GM18505 (cell line): Measurements from ENCODE around the gene MRGPRX2.

Experiments used
- ATAC-seq: cut with Tn5 transposase; IDR thresholded peaks from one replicate; pipeline ENCODE4 v1.9.1; 2021; ENCODE audit not compliant: unreplicated experiment
- POLR2A ChIP-seq: IDR thresholded peaks from 4 replicates; pipeline ENCODE4 v1.6.1; 2011; ENCODE audit warnings: borderline replicate concordance; ENCODE audit not compliant: insufficient read depth, insufficient read length; ENCODE audit errors: extremely low read depth

The MRGPRX2 gene

GRCh38 chr11:19087658-19088057, 27.1 kb upstream of the MRGPRX2 start:
- no peak for ATAC-seq
- TF ChIP-seq POLR2A, result no peak

GRCh38 chr11:19084661-19085315, 24.3 kb upstream of the MRGPRX2 start:
- no peak for TF ChIP-seq POLR2A
- ATAC-seq, result no peak

- ATAC-seq, result no peak
Measured at GRCh38 chr11:19083166-19083565, 22.6 kb upstream of the MRGPRX2 start.

GRCh38 chr11:19080579-19080993, 20.1 kb upstream of the MRGPRX2 start:
- no peak for ATAC-seq
- no peak for TF ChIP-seq POLR2A

More at GRCh38 chr11:19083166-19083565, 22.6 kb upstream of the MRGPRX2 start:
- TF ChIP-seq POLR2A, result no peak

- no peak for TF ChIP-seq POLR2A
- no peak for ATAC-seq
Measured at GRCh38 chr11:19079643-19080440, 19.3 kb upstream of the MRGPRX2 start.

- TF ChIP-seq POLR2A, result no peak
- ATAC-seq, result no peak
Measured at GRCh38 chr11:19077965-19078364, 17.4 kb upstream of the MRGPRX2 start.

GRCh38 chr11:19076744-19077589, 16.4 kb upstream of the MRGPRX2 start:
- TF ChIP-seq POLR2A, result no peak
- no peak for ATAC-seq

GRCh38 chr11:19075636-19076035, 15.1 kb upstream of the MRGPRX2 start:
- ATAC-seq, result no peak
- TF ChIP-seq POLR2A, result no peak

- no peak for TF ChIP-seq POLR2A
- ATAC-seq, result no peak
Measured at GRCh38 chr11:19073454-19074415, 13.2 kb upstream of the MRGPRX2 start.

GRCh38 chr11:19072464-19072863, 11.9 kb upstream of the MRGPRX2 start:
- ATAC-seq, result no peak
- no peak for TF ChIP-seq POLR2A

GRCh38 chr11:19071255-19071654, 10.7 kb upstream of the MRGPRX2 start:
- no peak for TF ChIP-seq POLR2A
- ATAC-seq, result peak; percentile 93

- TF ChIP-seq POLR2A, result no peak
- no peak for ATAC-seq
Measured at GRCh38 chr11:19059833-19060232, 684 bp downstream of the MRGPRX2 start.
